ENCODE results near the gene E2F1.
A peak's percentile ranks its signal among the peaks of the same experiment; 100 is the strongest.
"Not testable (repeated sequence)": the region's sequence is repeated elsewhere in the genome, so short reads cannot be mapped to it uniquely, and the experiment has no call there.

Gene E2F1

DNA sequence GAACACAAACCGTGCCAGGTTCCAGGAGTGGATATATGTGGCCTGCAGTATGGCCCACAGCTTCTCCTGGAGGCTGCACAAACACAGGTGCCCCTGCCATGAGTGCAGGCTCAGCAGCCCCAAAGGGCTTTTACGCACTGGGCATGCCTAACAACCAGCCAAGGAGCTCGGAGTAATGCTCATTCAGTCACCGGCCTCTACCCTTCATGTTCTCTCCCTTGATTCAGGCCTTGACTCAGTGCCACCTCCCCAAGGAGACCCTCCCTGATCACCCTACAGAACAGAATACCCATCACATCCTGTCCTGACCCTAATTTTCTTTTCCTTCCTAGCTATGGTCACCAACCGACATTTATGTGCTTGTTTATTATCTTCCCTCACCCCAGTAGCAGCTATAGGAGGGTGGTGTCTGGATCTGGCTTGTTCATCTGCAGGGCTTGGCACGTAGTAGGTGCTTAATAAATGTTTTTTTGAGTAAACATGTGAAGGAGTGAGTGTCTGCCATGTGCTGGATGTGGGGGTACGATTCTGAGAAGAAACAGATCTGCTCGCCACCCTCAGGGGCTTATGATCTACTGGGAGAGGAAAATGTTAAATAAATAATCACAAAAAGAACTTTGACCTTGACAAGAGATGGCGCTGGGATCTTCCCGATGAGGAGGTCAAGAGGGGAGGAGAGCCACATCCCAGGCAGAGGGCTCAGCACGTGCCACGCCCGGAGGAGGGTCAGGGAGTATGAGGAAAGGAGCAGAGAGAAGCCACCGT, 24.7 kb upstream of the E2F1 start:
- DNase-seq (ENCODE audit: low read depth), result no peak

DNA sequence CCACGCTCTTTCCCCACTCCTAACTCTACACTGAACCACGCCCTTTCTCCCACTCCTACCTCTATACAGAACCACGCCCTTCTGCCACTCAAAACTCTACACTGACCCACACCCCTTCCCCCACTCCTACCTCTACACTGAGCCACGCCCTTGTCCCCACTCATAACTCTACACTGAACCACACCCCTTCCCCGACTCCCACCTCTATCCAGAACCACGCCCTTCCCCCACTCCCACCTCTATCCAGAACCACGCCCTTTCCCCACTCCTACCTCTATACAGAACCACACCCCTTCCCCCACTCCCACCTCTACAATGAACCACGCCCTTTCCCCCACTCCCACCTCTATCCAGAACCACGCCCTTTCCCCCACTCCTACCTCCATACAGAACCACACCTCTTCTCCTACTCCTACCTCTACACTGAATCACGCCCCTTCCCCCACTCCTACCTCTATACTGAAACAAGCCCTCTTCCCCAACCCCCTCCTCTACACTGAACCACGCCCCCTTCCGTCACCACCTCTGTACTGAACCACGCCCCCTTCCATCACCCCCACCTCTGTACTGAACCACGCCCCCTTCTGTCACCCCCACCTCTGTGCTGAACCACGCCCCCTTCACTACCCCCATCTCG, 23.8 kb upstream of the E2F1 start:
- DNase-seq (ENCODE audit: low read depth), result no peak

GRCh38 chr20:33709398-33709797, 23.2 kb upstream of the E2F1 start:
- no peak for DNase-seq (ENCODE audit: low read depth)

DNA sequence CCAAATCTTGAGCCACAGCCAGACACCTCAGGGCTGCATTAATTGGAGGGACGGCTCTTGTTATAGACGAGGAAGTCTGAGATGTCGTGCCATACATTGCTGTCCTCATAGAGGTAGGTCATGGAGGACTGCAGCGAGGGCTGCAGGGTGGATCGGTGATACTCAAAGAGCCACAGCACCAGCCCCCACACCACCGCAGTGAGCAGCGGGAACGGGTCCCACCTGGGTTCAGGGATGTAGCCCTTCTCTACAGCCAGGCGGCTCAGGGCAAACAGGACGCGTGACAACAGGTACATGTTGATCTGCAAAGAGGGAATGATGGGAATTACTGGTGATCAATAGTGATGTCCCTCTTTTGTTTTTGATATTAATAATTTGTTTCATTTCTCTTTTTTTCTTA, 21.5 kb upstream of the E2F1 start:
- no peak for DNase-seq (ENCODE audit: low read depth)

DNA sequence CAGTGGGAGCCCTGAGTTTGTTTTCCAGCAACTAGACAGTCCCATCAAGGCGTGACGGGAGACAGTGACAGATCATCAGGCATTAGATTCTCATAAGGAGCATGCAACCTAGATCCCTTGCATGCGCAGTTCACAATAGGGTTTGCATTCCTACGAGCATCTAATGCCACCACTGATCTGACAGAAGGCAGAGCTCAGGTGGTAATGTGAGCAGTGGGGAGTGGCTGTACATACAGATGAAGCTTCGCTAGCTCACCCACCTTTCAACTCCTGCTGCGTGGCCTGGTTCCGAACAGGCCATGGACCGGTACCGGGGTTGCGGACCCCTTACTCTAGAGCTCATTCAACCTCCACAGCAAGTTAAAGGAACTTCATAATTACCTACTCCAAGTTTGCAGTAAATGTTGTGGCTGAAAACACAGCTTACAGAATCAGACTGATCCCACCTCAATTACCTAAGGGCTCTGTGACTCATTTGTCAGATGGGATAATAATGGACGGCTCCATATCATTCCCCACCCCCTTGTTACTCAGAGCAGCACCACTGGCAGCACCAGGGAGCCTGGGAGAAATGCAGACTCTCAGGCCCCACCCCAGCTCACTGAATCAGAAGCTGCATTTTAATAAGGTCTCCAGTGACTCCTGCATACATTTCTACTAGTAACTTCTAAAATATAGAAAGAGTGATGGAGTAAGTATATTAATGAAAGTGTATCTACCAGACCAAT, 18.2 kb upstream of the E2F1 start:
- DNase-seq (ENCODE audit: low read depth), result no peak

GRCh38 chr20:33703498-33704137, 17.4 kb upstream of the E2F1 start:
- DNase-seq (ENCODE audit: low read depth), result no peak

GRCh38 chr20:33702861-33703260, 16.7 kb upstream of the E2F1 start:
- no peak for DNase-seq (ENCODE audit: low read depth)

DNA sequence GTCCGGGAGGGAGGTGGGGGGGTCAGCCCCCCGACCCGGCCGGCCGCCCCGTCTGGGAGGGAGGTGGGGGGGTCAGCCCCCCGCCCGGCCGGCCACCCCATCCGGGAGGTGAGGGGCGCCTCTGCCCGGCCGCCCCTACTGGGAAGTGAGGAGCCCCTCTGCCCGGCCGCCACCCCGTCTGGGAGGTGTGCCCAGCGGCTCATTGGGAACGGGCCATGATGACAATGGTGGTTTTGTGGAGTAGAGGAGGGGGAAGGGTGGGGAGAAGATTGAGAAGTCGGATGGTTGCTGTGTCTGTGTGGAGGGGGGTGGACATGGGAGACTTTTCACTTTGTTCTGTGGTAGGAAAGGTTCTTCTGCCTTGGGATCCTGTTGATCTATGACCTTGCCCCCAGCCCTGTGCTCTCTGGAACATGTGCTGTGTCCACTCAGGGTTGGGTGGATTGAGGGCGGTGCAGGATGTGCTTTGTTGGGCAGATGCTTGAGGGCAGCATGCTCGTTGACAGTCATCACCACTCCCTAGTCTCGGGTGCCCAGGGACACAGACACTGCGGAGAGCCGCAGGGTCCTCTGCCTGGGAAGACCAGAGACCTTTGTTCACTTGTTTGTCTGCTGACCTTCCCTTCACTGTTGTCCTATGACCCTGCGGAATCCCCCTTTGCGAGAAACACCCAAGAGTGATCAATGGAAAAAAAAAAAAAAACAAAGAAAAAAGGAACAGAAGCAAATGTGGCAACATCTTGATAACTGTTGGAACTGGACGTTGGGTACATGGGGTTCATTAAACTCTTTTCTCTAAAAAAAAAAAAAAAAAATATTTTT, 15.7 kb upstream of the E2F1 start:
- DNase-seq (ENCODE audit: low read depth), result no peak

- DNase-seq (ENCODE audit: low read depth), result not testable (repeated sequence)
Measured at GRCh38 chr20:33700696-33701441, 14.7 kb upstream of the E2F1 start.

DNA sequence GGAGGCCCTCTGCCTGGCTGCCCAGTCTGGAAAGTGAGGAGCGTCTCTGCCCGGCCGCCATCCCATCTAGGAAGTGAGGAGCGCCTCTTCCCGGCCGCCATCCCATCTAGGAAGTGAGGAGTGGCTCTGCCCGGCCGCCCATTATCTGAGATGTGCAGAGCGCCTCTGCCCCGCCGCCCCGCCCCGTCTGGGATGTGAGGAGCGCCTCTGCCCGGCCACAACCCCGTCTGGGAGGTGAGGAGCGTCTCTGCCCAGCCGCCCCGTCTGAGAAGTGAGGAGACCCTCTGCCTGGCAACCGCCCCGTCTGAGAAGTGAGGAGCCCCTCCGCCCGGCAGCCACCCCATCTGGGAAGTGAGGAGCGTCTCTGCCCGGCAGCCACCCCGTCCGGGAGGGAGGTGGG, 12.8 kb upstream of the E2F1 start:
- DNase-seq (ENCODE audit: low read depth), result not testable (repeated sequence)

GRCh38 chr20:33697129-33697528, 10.9 kb upstream of the E2F1 start:
- DNase-seq (ENCODE audit: low read depth), result no peak

DNA sequence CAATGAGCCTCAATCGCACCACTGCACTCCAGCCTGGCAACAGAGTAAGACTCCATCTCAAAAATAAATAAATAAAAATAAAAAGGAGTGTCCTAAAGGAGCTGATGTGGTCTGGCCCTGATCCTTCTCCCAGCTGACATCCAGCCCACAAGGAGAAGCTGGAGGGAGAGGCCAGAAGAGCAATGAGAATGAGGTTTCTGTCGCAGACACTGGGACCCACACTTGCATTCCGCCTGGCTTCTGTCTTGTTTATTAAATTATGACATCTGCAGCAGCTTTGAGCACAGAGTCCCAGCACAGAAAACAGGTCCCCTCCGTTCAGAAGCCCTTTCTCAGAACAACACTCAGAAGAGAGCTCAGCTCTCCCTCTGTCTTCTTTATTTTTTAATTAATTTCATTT, 10.3 kb upstream of the E2F1 start:
- no peak for DNase-seq (ENCODE audit: low read depth)

GRCh38 chr20:33694639-33695012, 8.4 kb upstream of the E2F1 start:
- DNase-seq (ENCODE audit: low read depth), result no peak

DNA sequence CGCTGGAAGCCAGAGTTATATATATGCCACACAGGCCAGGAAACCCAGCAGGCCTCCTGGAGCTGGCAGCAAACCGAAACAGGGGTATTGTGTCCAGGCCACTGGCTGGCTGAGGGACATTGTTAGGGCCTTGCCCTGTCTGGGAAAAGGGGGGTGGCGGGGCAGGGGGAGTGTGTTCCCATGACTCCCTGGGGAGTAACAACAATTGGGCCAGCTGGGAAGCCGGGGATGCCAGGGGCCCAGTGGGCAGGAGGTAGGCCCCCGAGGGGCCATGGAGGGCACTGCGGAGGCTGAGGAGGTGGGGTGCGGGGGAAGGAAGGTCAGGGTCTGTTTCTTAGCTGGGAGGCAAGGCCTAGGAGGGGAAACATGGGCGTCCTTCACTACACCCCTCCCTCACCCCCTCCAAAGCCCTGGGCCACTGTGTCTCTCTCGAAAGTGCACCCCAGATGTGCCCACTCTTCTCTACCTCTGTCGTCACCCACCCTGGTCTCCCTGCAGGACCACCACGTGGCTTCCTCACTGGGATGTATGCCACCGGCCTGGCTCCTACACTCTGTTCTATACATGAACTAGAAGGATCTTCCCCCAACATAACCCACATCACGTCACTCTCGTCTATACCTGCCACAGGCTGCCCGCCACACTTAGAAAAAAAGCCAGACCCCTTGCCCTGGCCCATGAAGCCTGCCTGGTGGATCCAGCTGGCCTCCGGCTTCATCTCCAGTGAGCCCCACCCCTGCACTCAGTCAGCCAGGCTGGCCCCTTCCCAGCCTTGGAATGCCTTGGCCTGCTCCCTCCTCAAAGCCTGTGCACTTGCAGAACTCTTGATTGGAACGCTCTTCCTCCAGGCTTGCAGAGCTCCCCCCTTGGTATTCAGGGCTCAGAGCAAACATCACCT, 7.8 kb upstream of the E2F1 start:
- DNase-seq (ENCODE audit: low read depth), result no peak

- DNase-seq (ENCODE audit: low read depth), result no peak
Measured at GRCh38 chr20:33693289-33693688, 7.1 kb upstream of the E2F1 start.

DNA sequence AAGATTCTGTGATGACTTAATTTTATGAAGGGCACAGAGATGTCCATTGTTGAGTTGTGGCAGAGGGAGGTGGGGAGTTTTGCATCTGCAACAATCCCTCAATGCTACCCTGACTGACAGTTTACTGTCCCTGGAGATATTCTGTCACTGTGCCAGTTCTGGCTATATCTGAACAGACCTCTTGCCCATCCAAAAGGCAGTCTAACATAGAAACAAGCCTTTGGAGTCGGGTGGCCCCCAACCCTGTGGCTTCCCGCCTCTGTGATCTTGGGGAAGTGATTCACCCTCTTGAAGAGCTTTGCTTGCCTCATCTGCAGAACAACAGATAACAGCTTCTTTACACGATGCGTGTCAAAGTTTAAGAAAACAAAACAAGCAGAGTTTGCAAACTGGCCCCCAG, 3.8 kb upstream of the E2F1 start:
- DNase-seq (ENCODE audit: low read depth), result peak; percentile 58

DNA sequence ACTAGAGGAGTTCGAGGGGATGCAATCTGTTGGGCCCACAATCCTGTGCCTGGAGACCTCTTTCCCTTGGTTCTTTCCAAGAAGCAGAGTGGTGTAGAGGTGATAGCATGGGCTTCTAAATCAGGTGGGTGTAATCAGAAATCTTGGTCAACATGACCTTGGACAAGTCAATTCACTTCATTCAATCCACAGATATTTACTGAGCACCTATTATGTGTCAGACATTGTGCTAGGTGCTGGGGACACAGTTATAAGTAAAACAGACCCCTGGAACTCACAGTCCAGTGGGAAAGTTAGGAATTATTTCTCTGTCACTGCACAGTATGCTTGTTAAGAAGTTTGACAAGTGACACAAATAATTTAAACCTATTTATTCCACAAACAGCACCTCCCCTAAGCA, 3.3 kb upstream of the E2F1 start:
- no peak for DNase-seq (ENCODE audit: low read depth)

DNA sequence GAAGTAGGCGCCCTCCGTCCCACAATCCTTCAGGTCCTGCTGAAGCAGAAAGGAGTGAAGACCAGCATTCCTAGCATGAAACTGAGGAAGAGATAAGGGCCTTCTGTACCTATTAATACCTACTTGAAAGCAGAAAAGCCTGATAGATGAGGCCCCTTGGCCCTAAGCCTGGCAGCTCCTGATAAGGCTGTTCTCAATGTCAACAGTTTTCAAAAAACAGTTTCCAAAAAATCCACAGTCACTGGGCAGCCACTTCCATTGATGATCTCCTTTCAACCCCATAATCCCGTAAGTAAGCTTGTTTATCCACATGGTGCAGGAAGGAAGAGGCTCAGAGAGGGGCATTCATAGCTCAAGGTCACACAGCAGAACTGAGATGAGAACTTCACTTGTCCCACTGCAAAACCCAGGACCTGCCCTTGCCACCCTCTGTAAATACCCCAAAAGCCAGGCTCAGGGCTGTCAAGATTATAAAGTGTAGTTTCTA, 2.8 kb upstream of the E2F1 start:
- DNase-seq (ENCODE audit: low read depth), result no peak

GRCh38 chr20:33687993-33688937, 2.1 kb upstream of the E2F1 start:
- no peak for DNase-seq (ENCODE audit: low read depth)
